Measurements from ENCODE around the gene DUSP7.

The DUSP7 gene

DNA sequence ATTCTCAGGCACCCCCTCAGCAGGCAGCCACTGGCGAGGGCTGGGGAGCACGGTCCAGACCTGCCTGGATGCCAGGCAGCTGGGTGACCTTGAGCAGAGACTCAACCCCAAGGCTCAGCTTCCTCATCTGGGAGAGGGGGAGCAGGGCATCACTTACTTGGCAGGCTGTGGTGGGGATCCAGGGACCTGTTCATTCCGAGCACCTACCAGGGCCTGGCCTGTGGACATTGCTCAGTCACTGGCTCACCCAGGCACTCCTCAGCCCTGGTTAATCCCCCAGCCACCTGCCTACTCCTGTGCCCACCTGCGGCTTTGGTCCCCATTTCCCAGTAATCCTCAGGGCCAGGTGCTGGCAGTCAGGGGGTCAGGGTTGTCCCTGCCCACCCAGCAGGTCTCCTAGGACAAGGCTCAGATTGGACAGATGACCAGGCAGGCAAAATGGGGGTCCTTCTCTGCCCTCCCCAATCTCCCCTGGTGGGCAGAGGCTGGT lies 51.4 kb downstream of the DUSP7 start:
- no peak for DNase-seq

DNA sequence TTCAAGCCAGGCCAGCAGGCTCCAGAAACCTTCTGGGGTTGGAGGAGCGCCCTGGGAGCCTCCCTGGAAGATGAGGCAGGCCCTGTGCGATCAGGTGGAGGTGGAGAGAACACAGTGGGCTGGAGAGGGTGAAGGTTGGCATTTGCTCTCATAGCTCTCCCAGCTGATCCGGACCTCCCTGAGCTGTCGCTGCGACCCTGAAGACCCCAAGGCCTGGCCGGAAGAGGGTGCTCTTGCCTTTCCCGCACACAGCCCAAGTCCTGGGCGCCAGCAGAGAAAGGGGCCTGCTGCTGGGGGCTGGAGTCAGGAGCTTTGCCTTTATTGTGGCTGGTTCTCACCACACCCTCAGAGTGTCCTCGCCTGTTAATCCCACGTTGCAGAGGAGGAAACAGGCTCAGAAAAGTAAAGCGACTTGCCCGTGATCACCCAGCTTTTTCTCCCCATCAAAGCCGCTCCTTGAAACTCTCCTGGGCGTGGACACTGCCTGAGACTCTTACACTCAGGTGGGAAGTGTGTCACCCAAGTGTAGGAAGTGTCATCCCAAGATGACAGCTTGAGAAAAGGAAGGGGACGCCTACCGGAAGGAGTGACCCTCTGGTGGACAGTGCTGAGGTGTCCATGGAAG lies 52.1 kb downstream of the DUSP7 start:
- no peak for DNase-seq

DNA sequence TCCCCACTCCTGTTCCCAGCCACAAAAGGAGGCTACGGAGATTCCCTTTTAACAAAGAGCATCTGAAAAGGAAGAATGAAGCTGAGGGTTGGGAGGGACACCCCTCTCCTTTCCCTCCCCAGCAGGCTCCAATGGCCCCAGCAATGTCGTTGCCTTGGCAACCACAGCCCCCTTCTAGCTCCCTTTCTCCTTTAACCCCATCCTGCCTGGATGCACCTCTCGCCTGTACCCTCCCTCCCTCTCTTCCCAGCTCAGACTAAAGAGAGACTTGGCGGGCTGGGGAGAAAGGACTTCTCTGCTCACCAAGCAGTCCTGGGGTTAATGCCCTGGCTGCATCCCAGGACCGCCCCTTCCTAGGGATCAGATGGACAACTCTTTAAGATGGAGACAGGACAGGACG lies 53.6 kb downstream of the DUSP7 start:
- no peak for DNase-seq

DNA sequence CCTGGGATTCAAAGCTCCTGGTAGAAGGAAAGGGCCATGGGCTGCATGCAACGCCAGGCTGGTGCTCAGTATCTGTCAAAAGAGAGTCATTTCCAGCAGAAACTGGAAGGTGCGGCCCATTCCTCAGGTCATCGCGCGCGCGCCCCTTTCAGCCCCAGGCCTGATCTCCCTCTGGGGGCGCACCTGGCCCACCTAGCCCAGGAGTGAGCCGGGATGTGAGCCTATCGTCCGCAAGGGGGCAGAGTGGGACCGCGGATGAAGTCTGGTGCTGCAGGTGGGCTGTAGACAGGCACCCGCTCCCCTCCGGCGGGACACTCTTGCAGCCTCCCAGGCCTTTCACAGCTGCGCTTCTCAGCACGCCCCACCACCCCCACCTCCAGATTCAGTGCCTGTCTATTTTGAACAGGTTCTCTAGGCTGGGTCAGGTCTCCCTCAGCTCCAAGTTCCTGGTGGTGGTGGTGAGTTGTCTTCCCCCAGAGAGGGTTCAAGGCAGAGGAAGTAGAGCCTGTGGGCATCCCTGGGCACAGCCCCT lies 54.9 kb downstream of the DUSP7 start:
- no peak for DNase-seq

DNA sequence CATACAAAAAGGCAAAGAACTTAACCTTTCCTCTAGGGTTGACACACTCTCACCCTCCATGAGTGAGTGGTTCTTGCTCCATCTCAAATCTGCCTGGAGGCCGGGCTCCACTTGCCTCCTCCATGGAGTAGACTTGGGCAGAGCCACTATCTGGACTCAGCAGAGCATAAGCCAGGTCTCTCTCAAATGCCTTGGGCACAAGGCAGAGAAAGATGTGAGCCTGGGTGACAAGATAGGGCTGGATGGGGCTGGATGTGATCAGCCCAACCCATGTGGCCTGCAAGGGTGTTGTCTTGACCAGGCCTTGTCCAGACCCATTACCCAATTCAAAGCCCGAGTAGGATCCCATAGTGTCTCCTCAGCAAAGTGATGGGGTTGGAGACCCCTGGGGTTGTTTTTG lies 56.5 kb downstream of the DUSP7 start:
- no peak for DNase-seq
